Calu3 (cell line): Measurements from ENCODE around the gene CACNA2D3. TPM values are rescaled to one million over a fixed set of nuclear protein-coding genes. Genes with fewer than 3 reads are reported as not detected.

Source experiments
- BruUV-seq: library from RNA; stranded (reverse); fragments of 400-500 nt; replicated peaks from 2 replicates; lab custom pipeline; 2021; lab: Mats Ljungman, UMichigan
- CTCF ChIA-PET: fragments of 300-600 bp; sonication (Branson Sonifier 250); formaldehyde crosslinking; loops from one replicate; lab custom pipeline; 2022; ENCODE audit warnings: antibody characterized with exemption; lab: Charles Lee
- DNase-seq: peaks from one replicate; pipeline ENCODE4 v3.0.0; 2022
- H3K27ac Mint-ChIP-seq: one replicate; pipeline ENCODE4 v1.8.0; 2022; ENCODE audit warnings: mixed read lengths; ENCODE audit not compliant: unreplicated experiment
- H3K27me3 Mint-ChIP-seq: one replicate; pipeline ENCODE4 v1.8.0; 2022; ENCODE audit warnings: mixed read lengths; ENCODE audit not compliant: unreplicated experiment
- H3K36me3 Mint-ChIP-seq: one replicate; pipeline ENCODE4 v1.8.0; 2022; ENCODE audit warnings: mild to moderate bottlenecking, moderate library complexity, mixed read lengths; ENCODE audit not compliant: insufficient read depth, unreplicated experiment
- H3K4me1 Mint-ChIP-seq: one replicate; pipeline ENCODE4 v1.8.0; 2022; ENCODE audit warnings: mild to moderate bottlenecking, low read depth, mixed read lengths; ENCODE audit not compliant: unreplicated experiment
- H3K4me3 Mint-ChIP-seq: one replicate; pipeline ENCODE4 v1.8.0; 2022; ENCODE audit warnings: mild to moderate bottlenecking, low read depth, moderate library complexity, mixed read lengths; ENCODE audit not compliant: unreplicated experiment
- H3K9me3 Mint-ChIP-seq: one replicate; pipeline ENCODE4 v1.8.0; 2022; ENCODE audit warnings: low read depth, mixed read lengths; ENCODE audit not compliant: unreplicated experiment
- intact Hi-C: fragments of 100-400 bp; cut with micrococcal nuclease; formaldehyde crosslinking; loops from one replicate; pipeline ENCODE4 v1.10.0; 2022; ENCODE audit not compliant: unreplicated experiment
- total RNA-seq: library from RNA; stranded (reverse); gene quantifications from 2 replicates; pipeline ENCODE4 v1.2.3, GENCODE V29; 2022
- TF ChIP-seq, protein P1 (sequence below): fragments of 200-600 bp; IDR thresholded peaks from one replicate; pipeline ENCODE4 v1.8.0; 2022; ENCODE audit warnings: antibody characterized with exemption; ENCODE audit not compliant: unreplicated experiment

Gene CACNA2D3
- total RNA-seq, 1 experiment from 2014 or later: not detected

DNA sequence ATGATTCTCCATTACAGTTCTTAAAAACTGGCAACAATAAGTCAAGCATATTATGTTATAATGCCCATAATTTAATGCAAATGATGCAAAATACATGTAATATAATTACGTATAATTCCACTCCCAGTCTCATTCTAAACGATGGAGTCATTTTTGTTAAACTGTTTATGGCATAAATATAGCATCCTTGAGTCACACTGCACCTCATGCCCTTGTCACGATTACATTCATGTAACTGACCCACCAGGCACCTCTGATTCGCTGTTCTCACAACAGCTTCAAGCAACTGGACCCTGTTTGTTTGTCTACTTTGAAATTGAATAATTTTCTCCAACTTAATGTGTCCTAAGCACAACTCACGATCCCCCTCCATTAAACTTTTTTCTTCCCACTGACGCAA is 953.5 kb downstream of the CACNA2D3 start:
- Mint-ChIP-seq H3K9me3 (peaks cover 10% of the 10 kb centered on the region), H3K27me3 (no peaks in the 10 kb centered on the region), H3K36me3 (no peaks in the 10 kb centered on the region), H3K4me1 (no peaks in the 10 kb centered on the region), H3K27ac (no peak overlapping the region), H3K4me3 (no peak overlapping the region)
- no peak for DNase-seq
- TF ChIP-seq, protein P1, sequence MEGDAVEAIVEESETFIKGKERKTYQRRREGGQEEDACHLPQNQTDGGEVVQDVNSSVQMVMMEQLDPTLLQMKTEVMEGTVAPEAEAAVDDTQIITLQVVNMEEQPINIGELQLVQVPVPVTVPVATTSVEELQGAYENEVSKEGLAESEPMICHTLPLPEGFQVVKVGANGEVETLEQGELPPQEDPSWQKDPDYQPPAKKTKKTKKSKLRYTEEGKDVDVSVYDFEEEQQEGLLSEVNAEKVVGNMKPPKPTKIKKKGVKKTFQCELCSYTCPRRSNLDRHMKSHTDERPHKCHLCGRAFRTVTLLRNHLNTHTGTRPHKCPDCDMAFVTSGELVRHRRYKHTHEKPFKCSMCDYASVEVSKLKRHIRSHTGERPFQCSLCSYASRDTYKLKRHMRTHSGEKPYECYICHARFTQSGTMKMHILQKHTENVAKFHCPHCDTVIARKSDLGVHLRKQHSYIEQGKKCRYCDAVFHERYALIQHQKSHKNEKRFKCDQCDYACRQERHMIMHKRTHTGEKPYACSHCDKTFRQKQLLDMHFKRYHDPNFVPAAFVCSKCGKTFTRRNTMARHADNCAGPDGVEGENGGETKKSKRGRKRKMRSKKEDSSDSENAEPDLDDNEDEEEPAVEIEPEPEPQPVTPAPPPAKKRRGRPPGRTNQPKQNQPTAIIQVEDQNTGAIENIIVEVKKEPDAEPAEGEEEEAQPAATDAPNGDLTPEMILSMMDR: no peak
- BruUV-seq: no TSS peak
- intact Hi-C loops: no loop called here
- CTCF ChIA-PET: no interaction called here

DNA sequence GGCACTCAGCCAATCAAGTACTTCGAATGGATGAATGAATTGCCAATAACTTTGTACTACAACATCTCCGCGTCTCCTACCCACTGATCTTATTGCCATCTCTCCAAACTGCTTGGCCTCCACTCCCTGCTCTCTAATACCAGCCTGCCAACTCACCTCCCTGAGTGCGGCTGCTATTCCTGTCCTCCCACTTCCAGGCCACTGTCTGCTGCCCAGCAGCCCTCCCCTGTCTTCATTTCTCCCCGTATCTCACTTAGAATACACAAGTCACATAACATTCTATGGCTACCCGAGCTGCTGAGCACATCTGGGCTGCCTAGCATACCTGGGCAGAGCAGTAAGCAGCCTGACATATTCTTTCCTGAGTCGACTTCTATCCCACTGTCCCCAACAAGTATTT is 955.4 kb downstream of the CACNA2D3 start:
- H3K27me3 Mint-ChIP-seq: no peaks in the 10 kb centered on the region

DNA sequence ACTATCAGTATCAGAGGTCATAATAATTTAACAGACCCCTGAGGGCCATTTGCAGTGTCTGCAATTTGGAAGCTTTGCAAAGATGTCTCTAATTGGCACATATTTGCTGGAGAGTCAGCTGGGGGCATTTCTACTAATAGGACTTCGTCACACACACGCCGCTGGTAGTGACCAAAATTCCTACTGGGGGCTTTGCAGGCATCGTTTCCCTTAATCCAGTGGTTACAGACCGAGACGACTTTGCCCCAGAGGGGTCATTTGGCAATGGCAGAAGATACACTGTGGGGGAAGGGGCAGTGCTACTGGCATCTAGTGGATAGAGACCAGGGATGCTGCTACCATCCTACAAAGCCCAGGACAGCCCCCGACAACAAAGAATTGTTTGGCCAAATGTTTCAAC is 956.5 kb downstream of the CACNA2D3 start:
- no peak for DNase-seq
- Mint-ChIP-seq H3K36me3 (no peaks in the 10 kb centered on the region), H3K27ac (no peak overlapping the region), H3K4me3 (no peak overlapping the region), H3K9me3 (peaks cover 6% of the 10 kb centered on the region), H3K4me1 (no peaks in the 10 kb centered on the region), H3K27me3 (no peaks in the 10 kb centered on the region)
- intact Hi-C loops: no loop called here
- TF ChIP-seq, protein P1: no peak
- CTCF ChIA-PET: no interaction called here
- BruUV-seq: no TSS peak

More for the DNA sequence above, 955.4 kb downstream of the CACNA2D3 start:
- CTCF ChIA-PET: no interaction called here
- no peaks in the 10 kb centered on the region for H3K36me3 Mint-ChIP-seq
- BruUV-seq: no TSS peak
- no peak overlapping the region for H3K27ac Mint-ChIP-seq
- no peak for DNase-seq
- no peaks in the 10 kb centered on the region for H3K4me1 Mint-ChIP-seq
- TF ChIP-seq, protein P1: no peak
- intact Hi-C loops: no loop called here
- H3K9me3 Mint-ChIP-seq: peaks cover 6% of the 10 kb centered on the region
- no peak overlapping the region for H3K4me3 Mint-ChIP-seq

DNA sequence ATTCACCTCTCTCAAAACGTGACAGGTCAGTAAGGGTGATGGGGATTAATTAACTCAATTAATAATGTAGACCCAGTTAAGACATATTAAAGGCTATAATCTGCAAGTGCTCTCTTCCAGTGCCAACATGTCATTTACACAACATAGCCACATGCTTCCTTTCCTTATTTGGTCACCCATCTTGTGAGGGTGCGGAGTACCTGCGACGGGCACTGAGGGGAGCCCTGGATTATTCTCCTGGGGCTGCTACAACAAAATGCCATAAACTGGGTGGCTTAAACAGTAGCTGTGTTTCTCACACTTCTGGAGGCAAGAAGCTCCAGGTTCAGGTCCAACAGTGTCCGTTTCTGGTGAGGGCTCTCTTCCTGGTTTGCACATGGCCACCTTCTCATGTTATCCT is 962.9 kb downstream of the CACNA2D3 start:
- TF ChIP-seq, protein P1: no peak
- no peak for DNase-seq
- Mint-ChIP-seq H3K27me3 (no peaks in the 10 kb centered on the region), H3K4me1 (no peaks in the 10 kb centered on the region), H3K36me3 (no peaks in the 10 kb centered on the region), H3K27ac (no peak overlapping the region), H3K9me3 (peaks cover 15% of the 10 kb centered on the region), H3K4me3 (no peak overlapping the region)
- no TSS peak for BruUV-seq
- CTCF ChIA-PET: interaction anchor here (0.6 kb wide), 1 partner anchor 1425 kb away, joined by 3 read pairs; no protein-coding TSS in a partner anchor
- intact Hi-C loops: no loop called here
